ENCODE data around the gene RTP1.
"Not testable (repeated sequence)": the region's sequence is repeated elsewhere in the genome, so short reads cannot be mapped to it uniquely, and the experiment has no call there.

Gene RTP1

DNA sequence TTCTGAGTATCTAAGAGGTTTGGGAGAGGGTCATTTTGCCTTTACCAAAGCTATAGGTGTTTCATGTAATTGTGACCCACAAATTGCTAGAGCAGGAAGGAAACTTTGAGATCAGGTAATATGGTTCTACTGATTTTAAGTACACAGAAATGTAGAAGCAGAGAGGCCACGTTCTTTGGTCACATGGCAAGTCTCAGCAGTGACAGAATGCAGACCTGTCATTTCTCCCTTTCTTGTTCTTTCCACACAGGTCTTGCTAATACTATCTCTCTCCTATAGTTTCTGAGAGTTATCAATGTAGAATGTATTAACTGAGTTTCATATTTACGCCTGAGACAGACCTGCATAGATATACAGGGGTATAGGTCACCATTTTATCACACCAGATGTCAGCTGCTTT is 10.9 kb upstream of the RTP1 start:
- peaks cover 6% of the 10 kb centered on the region for H3K27me3 Mint-ChIP-seq
- no peaks in the 10 kb centered on the region for H3K36me3 Mint-ChIP-seq
- peaks cover 6% of the 10 kb centered on the region for H3K9me3 Mint-ChIP-seq (ENCODE audit: low read depth)
- no peak overlapping the region for H3K27ac Mint-ChIP-seq
- no peaks in the 10 kb centered on the region for H3K4me1 Mint-ChIP-seq (ENCODE audit: low read depth)
- no peak overlapping the region for H3K4me3 Mint-ChIP-seq

GRCh38 chr3:187186801-187187421 is 10.4 kb upstream of the RTP1 start:
- Mint-ChIP-seq H3K27me3 (peaks cover 6% of the 10 kb centered on the region), H3K9me3 (ENCODE audit: low read depth) (peaks cover 6% of the 10 kb centered on the region), H3K27ac (no peak overlapping the region), H3K36me3 (no peaks in the 10 kb centered on the region), H3K4me1 (ENCODE audit: low read depth) (no peaks in the 10 kb centered on the region), H3K4me3 (no peak overlapping the region)

GRCh38 chr3:187188931-187189330 is 8.4 kb upstream of the RTP1 start:
- peaks cover 7% of the 10 kb centered on the region for H3K27me3 Mint-ChIP-seq

GRCh38 chr3:187191271-187191670 is 6.0 kb upstream of the RTP1 start:
- H3K9me3 Mint-ChIP-seq (ENCODE audit: low read depth): peaks cover 6% of the 10 kb centered on the region
- no peak overlapping the region for H3K4me3 Mint-ChIP-seq
- H3K36me3 Mint-ChIP-seq: no peaks in the 10 kb centered on the region
- H3K27ac Mint-ChIP-seq: no peak overlapping the region
- H3K27me3 Mint-ChIP-seq: peaks cover 11% of the 10 kb centered on the region
- no peaks in the 10 kb centered on the region for H3K4me1 Mint-ChIP-seq (ENCODE audit: low read depth)

More at GRCh38 chr3:187188931-187189330, 8.4 kb upstream of the RTP1 start:
- H3K36me3 Mint-ChIP-seq: no peaks in the 10 kb centered on the region
- peaks cover 6% of the 10 kb centered on the region for H3K9me3 Mint-ChIP-seq (ENCODE audit: low read depth)
- H3K4me1 Mint-ChIP-seq (ENCODE audit: low read depth): no peaks in the 10 kb centered on the region
- no peak overlapping the region for H3K27ac Mint-ChIP-seq
- no peak overlapping the region for H3K4me3 Mint-ChIP-seq

DNA sequence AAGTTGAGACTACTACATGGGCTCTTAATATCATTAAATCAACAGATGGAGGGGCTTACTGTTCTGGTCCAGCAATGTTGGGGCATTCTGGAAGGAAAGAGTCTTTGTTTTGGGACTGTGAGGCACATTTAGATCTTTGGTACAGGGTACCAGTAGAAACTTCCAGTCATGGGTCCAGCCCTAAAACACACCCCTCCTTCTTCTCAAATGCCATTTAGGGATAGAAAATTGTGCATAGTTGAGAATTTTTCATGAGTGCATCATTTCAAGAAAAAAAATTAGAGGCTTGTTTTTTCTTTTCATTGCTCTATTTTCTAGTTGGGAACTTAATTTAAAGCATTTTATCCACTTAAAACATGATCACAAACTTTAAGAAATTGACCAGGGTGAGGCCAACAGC is 4.1 kb upstream of the RTP1 start:
- Mint-ChIP-seq H3K4me3 (no peak overlapping the region), H3K27ac (no peak overlapping the region), H3K36me3 (no peaks in the 10 kb centered on the region), H3K9me3 (ENCODE audit: low read depth) (peaks cover under 1% of the 10 kb centered on the region), H3K4me1 (ENCODE audit: low read depth) (no peaks in the 10 kb centered on the region), H3K27me3 (peaks cover 12% of the 10 kb centered on the region)

DNA sequence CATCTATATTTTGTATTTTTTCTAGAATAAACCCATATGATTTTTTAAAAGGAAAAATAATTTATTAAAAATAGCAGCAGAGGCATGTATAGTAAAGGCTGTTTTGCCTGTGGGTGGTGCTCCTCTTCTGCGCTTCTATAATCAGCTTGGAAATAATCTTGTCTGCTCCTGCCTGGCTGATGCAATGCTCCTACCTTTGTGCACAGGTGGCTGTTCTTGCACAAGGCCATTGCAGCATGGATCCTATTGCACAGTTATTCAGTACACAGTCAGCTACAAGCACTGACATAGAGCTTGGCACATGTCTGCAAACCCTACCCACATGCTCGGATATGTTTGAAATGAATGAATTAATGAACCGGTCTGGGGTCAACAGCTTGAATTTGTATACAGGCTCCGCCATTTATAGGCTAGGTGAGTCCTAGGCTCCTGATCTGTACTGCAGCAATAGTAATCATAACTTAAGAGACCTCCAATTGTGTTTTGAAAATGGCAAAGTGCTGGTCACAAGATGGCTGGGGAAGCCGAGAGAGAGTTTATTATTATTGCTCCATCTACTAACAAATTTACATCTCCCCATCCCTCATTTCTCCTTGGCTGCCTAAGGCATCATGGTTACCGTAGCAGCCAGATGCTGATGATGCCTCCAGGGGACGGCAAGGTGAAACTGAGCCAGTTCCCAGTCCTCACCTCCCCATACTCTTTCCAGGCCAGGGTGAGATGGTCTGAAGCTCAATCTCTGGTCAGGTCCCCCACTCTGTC is 532 bp upstream of the RTP1 start:
- Mint-ChIP-seq H3K4me1 (ENCODE audit: low read depth) (no peaks in the 10 kb centered on the region), H3K27me3 (peaks cover 6% of the 10 kb centered on the region), H3K36me3 (no peaks in the 10 kb centered on the region)

DNA sequence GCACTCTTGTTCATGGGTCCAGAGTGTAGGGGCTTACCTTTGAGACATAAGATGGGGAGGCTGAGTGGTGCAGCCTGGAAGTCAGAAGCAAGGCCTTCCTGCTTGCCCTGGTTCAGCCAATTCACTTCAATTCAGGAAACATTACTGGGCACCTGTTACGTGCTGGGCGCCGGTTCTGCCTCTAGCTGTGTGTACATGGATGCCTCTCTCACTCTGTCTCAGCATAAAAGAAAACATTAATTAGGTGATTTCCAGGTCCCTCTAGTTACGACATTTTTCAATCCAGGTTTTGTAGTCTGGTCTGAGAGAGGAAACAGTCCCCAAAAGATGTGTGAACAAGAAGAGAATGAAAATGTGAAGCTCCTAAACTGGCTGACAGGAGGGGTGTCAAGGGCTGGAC is 1.2 kb downstream of the RTP1 start:
- Mint-ChIP-seq H3K9me3 (ENCODE audit: low read depth) (no peaks in the 10 kb centered on the region), H3K27me3 (peaks cover 10% of the 10 kb centered on the region), H3K36me3 (no peaks in the 10 kb centered on the region), H3K27ac (no peak overlapping the region), H3K4me1 (ENCODE audit: low read depth) (no peaks in the 10 kb centered on the region), H3K4me3 (no peak overlapping the region)

More for the DNA sequence above, 532 bp upstream of the RTP1 start:
- Mint-ChIP-seq H3K27ac (no peak overlapping the region), H3K4me3 (no peak overlapping the region), H3K9me3 (ENCODE audit: low read depth) (no peaks in the 10 kb centered on the region)

GRCh38 chr3:187199463-187200050 is 2.3 kb downstream of the RTP1 start:
- not testable (repeated sequence) for H3K9me3 Mint-ChIP-seq (ENCODE audit: low read depth); H3K36me3 Mint-ChIP-seq; H3K4me3 Mint-ChIP-seq; H3K27ac Mint-ChIP-seq; H3K4me1 Mint-ChIP-seq (ENCODE audit: low read depth)
- H3K27me3 Mint-ChIP-seq: peaks cover 13% of the 10 kb centered on the region

DNA sequence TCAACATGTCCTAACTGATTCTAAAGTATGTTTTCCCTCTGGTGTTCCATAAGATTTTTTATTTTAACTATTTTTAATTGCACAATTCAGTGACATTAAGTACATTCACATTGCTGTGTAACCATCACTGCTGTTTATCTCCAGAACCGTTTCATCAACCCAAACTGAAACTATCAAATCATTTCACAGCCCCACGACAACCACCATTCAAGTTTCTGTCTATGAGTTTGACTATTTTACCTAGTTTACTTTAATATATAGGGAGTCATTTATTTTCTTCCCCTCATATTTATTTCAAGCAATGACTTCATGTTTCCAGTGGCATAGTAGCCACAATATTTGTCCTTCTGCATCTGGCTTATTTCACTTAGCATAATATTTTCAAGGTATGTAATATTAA is 8.4 kb downstream of the RTP1 start:
- Mint-ChIP-seq H3K27ac (no peak overlapping the region), H3K27me3 (peaks cover 15% of the 10 kb centered on the region), H3K4me1 (ENCODE audit: low read depth) (no peaks in the 10 kb centered on the region), H3K4me3 (no peak overlapping the region), H3K9me3 (ENCODE audit: low read depth) (no peaks in the 10 kb centered on the region), H3K36me3 (peaks cover 2% of the 10 kb centered on the region)

GRCh38 chr3:187207062-187207461 is 9.8 kb downstream of the RTP1 start:
- peaks cover 15% of the 10 kb centered on the region for H3K27me3 Mint-ChIP-seq
- H3K4me1 Mint-ChIP-seq (ENCODE audit: low read depth): no peaks in the 10 kb centered on the region
- no peak overlapping the region for H3K27ac Mint-ChIP-seq
- H3K9me3 Mint-ChIP-seq (ENCODE audit: low read depth): no peaks in the 10 kb centered on the region
- H3K36me3 Mint-ChIP-seq: peaks cover 2% of the 10 kb centered on the region
- no peak overlapping the region for H3K4me3 Mint-ChIP-seq

- peaks cover 11% of the 10 kb centered on the region for H3K27me3 Mint-ChIP-seq
- H3K27ac Mint-ChIP-seq: no peak overlapping the region
- H3K4me3 Mint-ChIP-seq: no peak overlapping the region
- no peaks in the 10 kb centered on the region for H3K4me1 Mint-ChIP-seq (ENCODE audit: low read depth)
- H3K9me3 Mint-ChIP-seq (ENCODE audit: low read depth): no peaks in the 10 kb centered on the region
- H3K36me3 Mint-ChIP-seq: peaks cover 2% of the 10 kb centered on the region
These were observed 10.3 kb downstream of the RTP1 start for GRCh38 chr3:187207624-187208023.

GRCh38 chr3:187208159-187208558 is 10.9 kb downstream of the RTP1 start:
- Mint-ChIP-seq H3K4me1 (ENCODE audit: low read depth) (no peaks in the 10 kb centered on the region), H3K4me3 (no peak overlapping the region), H3K36me3 (peaks cover 2% of the 10 kb centered on the region), H3K27ac (no peak overlapping the region), H3K27me3 (peaks cover 11% of the 10 kb centered on the region), H3K9me3 (ENCODE audit: low read depth) (no peaks in the 10 kb centered on the region)

DNA sequence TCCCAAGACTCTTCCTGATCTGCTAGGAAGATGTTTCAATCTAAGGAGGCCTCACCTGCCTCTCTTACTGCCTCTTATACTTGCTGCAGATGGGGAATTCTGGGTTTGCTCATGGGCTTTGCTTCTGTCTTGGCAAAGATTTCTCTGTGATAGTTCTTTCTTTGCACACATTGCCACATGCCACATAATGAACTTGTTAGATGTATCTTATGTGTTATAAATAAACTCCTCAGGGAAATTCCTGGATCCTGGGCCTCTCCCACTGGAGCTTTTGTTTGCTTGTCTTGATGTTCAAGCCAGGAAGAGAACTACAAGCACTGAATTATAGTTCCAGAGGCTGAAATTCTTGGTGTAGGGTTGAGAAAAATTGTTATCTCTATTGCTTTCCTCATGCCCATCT is 12.2 kb downstream of the RTP1 start:
- Mint-ChIP-seq H3K36me3 (peaks cover 2% of the 10 kb centered on the region), H3K4me3 (no peak overlapping the region), H3K27me3 (peaks cover 8% of the 10 kb centered on the region), H3K4me1 (ENCODE audit: low read depth) (no peaks in the 10 kb centered on the region), H3K27ac (no peak overlapping the region), H3K9me3 (ENCODE audit: low read depth) (no peaks in the 10 kb centered on the region)

GRCh38 chr3:187210091-187210490 is 12.8 kb downstream of the RTP1 start:
- Mint-ChIP-seq H3K4me3 (no peak overlapping the region), H3K27ac (no peak overlapping the region), H3K36me3 (peaks cover 2% of the 10 kb centered on the region), H3K27me3 (peaks cover 5% of the 10 kb centered on the region), H3K9me3 (ENCODE audit: low read depth) (no peaks in the 10 kb centered on the region), H3K4me1 (ENCODE audit: low read depth) (no peaks in the 10 kb centered on the region)

- H3K36me3 Mint-ChIP-seq: peaks cover 2% of the 10 kb centered on the region
- no peaks in the 10 kb centered on the region for H3K9me3 Mint-ChIP-seq (ENCODE audit: low read depth)
- H3K4me1 Mint-ChIP-seq (ENCODE audit: low read depth): no peaks in the 10 kb centered on the region
- H3K4me3 Mint-ChIP-seq: no peak overlapping the region
- peaks cover 3% of the 10 kb centered on the region for H3K27me3 Mint-ChIP-seq
- no peak overlapping the region for H3K27ac Mint-ChIP-seq
These were observed 13.4 kb downstream of the RTP1 start for GRCh38 chr3:187210545-187211327.

Data from activated naive CD8-positive, alpha-beta T cell (primary cell).